AG09319 (cell line): ENCODE results near the gene HDAC9.

Experiments used
- DNase-seq: peaks from one replicate; pipeline ENCODE4 v3.0.0-alpha.2; 2010; ENCODE audit warnings: low read depth; ENCODE audit errors: extremely low read depth
- CTCF ChIP-seq: IDR thresholded peaks from 2 replicates; pipeline ENCODE4 v1.5.1; 2011; ENCODE audit warnings: low read depth, mild to moderate bottlenecking, inconsistent platforms, low read length, moderate library complexity

HDAC9 gene

DNA sequence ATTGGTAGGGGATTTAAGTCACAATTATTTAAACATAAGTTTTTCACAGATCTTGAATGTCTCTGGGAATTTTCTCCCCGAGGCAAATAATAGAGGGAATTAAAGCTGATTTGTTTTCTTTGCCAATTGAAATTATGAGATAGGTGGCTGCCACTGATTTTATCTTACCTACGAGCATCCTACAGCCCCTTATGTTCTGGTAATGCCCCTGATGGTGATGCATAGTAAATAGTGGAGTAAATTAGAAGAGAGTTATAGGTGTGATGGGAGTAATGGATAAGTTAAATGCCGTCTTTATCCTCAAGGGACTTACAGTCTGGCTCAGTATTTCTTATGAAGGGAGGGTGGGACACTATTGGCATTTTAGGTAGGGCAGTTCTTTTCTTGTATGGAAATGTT lies 58.1 kb downstream of the HDAC9 start:
- TF ChIP-seq CTCF, result no peak
- DNase-seq, result no peak

- DNase-seq, result no peak
- TF ChIP-seq CTCF, result no peak
These were observed 59.6 kb downstream of the HDAC9 start for GRCh38 chr7:18555120-18555519.

DNA sequence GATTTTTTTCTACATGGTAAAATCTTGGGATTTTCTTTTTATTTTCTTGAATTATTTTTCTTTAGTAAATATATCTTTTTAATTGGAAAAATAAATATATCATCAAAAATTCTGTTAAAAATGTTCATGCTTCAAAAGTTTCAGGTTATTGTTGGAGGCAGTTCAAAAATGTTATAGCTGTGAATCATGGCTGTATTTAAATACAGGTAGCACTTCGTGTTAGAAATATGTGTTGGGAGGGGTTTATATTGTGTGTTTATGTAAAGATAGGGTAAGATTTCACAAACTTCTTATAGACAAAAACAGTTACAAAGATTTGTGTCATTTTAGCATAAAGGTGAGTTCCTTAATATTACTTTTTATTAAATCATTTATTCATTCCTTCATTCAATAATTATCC lies 60.4 kb downstream of the HDAC9 start:
- TF ChIP-seq CTCF, result no peak
- no peak for DNase-seq

- TF ChIP-seq CTCF, result no peak
- no peak for DNase-seq
These were observed 63.0 kb downstream of the HDAC9 start for GRCh38 chr7:18558503-18558902.

- no peak for TF ChIP-seq CTCF
- no peak for DNase-seq
These were observed 63.4 kb downstream of the HDAC9 start for GRCh38 chr7:18558910-18559309.

DNA sequence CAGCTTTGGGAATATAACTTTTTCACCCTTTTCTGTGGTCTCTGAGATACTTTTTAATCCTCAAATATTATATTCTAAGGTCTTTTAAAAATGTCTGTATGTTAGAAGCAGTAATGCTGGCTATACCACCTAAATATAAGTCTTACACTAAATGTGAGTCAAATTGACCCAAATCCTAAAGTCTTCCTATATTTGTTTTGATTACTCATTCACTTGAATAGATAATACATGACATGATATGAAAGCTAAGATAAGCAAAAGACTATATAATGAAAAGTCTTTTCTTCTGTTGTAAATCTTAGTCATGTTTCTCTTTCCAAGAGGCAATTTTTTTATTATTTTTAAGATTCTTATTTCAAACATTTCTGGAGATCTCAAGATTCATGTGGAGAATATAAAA lies 64.2 kb downstream of the HDAC9 start:
- no peak for TF ChIP-seq CTCF
- DNase-seq, result no peak

GRCh38 chr7:18564779-18565178 lies 69.2 kb downstream of the HDAC9 start:
- DNase-seq, result no peak
- TF ChIP-seq CTCF, result no peak
